NCI-H1436 treated with DMSO at 0.1 percent for 48 hours (cell line): ENCODE results near the gene SLC6A6.

Source experiments
- DNase-seq: peaks from one replicate; lab custom pipeline; 2025; lab: John Stamatoyannopoulos, UW

SLC6A6 gene

GRCh38 chr3:14470461-14470860 lies 68.1 kb downstream of the SLC6A6 start:
- DNase-seq, result no peak

- DNase-seq, result no peak
Measured at GRCh38 chr3:14471016-14471415, 68.6 kb downstream of the SLC6A6 start.

GRCh38 chr3:14471690-14472089 lies 69.3 kb downstream of the SLC6A6 start:
- no peak for DNase-seq

GRCh38 chr3:14472471-14473351 lies 70.3 kb downstream of the SLC6A6 start:
- DNase-seq, result no peak

- no peak for DNase-seq
Measured at GRCh38 chr3:14473411-14473891, 71.0 kb downstream of the SLC6A6 start.

- DNase-seq, result no peak
Measured at GRCh38 chr3:14474363-14475081, 72.1 kb downstream of the SLC6A6 start.

GRCh38 chr3:14475621-14476020 lies 73.2 kb downstream of the SLC6A6 start:
- no peak for DNase-seq

- no peak for DNase-seq
Measured at GRCh38 chr3:14476583-14477265, 74.3 kb downstream of the SLC6A6 start.

- no peak for DNase-seq
Measured at GRCh38 chr3:14477311-14477935, 75.0 kb downstream of the SLC6A6 start.

- DNase-seq, result no peak
Measured at GRCh38 chr3:14478956-14479550, 76.6 kb downstream of the SLC6A6 start.

- DNase-seq, result no peak
Measured at GRCh38 chr3:14479591-14479990, 77.2 kb downstream of the SLC6A6 start.

- DNase-seq, result no peak
Measured at GRCh38 chr3:14480207-14481017, 78.0 kb downstream of the SLC6A6 start.

GRCh38 chr3:14481018-14481645 lies 78.7 kb downstream of the SLC6A6 start:
- DNase-seq, result no peak

- no peak for DNase-seq
Measured at GRCh38 chr3:14481646-14482036, 79.2 kb downstream of the SLC6A6 start.

GRCh38 chr3:14482271-14482721 lies 79.9 kb downstream of the SLC6A6 start:
- no peak for DNase-seq

GRCh38 chr3:14483286-14483685 lies 80.9 kb downstream of the SLC6A6 start:
- DNase-seq, result no peak

- DNase-seq, result no peak
Measured at GRCh38 chr3:14484741-14485140, 82.3 kb downstream of the SLC6A6 start.

GRCh38 chr3:14485981-14486380 lies 83.6 kb downstream of the SLC6A6 start:
- no peak for DNase-seq

GRCh38 chr3:14486460-14486859 lies 84.1 kb downstream of the SLC6A6 start:
- no peak for DNase-seq

- DNase-seq, result no peak
Measured at GRCh38 chr3:14487086-14487485, 84.7 kb downstream of the SLC6A6 start.
